Mucosa of stomach (tissue), 1 donor: ENCODE measurements around the gene RYK.

Source experiments
- H3K27me3 ChIP-seq: one replicate; pipeline ENCODE4 v1.7.0; 2013; ENCODE audit warnings: mild to moderate bottlenecking, low read length; ENCODE audit not compliant: control insufficient read depth, insufficient read depth
- H3K36me3 ChIP-seq: one replicate; pipeline ENCODE4 v1.7.0; 2013; ENCODE audit warnings: low read length; ENCODE audit not compliant: control insufficient read depth, insufficient read depth
- H3K4me1 ChIP-seq: one replicate; pipeline ENCODE4 v1.7.0; 2013; ENCODE audit warnings: mild to moderate bottlenecking, low read length; ENCODE audit not compliant: control insufficient read depth, insufficient read depth
- H3K4me3 ChIP-seq: one replicate; pipeline ENCODE4 v1.7.0; 2013; ENCODE audit warnings: low read length
- H3K9ac ChIP-seq: one replicate; pipeline ENCODE4 v1.7.0; 2013; ENCODE audit warnings: mild to moderate bottlenecking, low read length, moderate library complexity
- H3K9me3 ChIP-seq: one replicate; pipeline ENCODE4 v1.7.0; 2013; ENCODE audit warnings: mild to moderate bottlenecking, low read length, moderate library complexity; ENCODE audit not compliant: control insufficient read depth
- donor health status: Pancreatic carcinoma.

RYK gene

GRCh38 chr3:134251731-134252391 is 1.2 kb upstream of the RYK start:
- Histone ChIP-seq H3K4me3 (no peak overlapping the region), H3K36me3 (no peaks in the 10 kb centered on the region), H3K9ac (no peak overlapping the region)

GRCh38 chr3:134249935-134250716 is 533 bp downstream of the RYK start:
- Histone ChIP-seq H3K9me3 (no peaks in the 10 kb centered on the region), H3K4me3 (peak overlapping the region; percentile 43), H3K36me3 (no peaks in the 10 kb centered on the region), H3K4me1 (peaks cover 3% of the 10 kb centered on the region), H3K27me3 (peaks cover 4% of the 10 kb centered on the region), H3K9ac (peak overlapping the region; percentile 77)

More at GRCh38 chr3:134251731-134252391, 1.2 kb upstream of the RYK start:
- Histone ChIP-seq H3K27me3 (peaks cover 4% of the 10 kb centered on the region), H3K9me3 (no peaks in the 10 kb centered on the region), H3K4me1 (peaks cover 3% of the 10 kb centered on the region)

- no peaks in the 10 kb centered on the region for H3K9me3 ChIP-seq
- H3K9ac ChIP-seq, result peak overlapping the region; percentile 77
- no peaks in the 10 kb centered on the region for H3K36me3 ChIP-seq
- H3K27me3 ChIP-seq, result peaks cover 4% of the 10 kb centered on the region
- H3K4me3 ChIP-seq, result peak overlapping the region; percentile 43
- H3K4me1 ChIP-seq, result peaks cover 3% of the 10 kb centered on the region
These were observed 1.3 kb downstream of the RYK start for GRCh38 chr3:134249296-134249841.

GRCh38 chr3:134244921-134245320 is 5.7 kb downstream of the RYK start:
- no peaks in the 10 kb centered on the region for H3K9me3 ChIP-seq
- H3K36me3 ChIP-seq, result no peaks in the 10 kb centered on the region
- peaks cover 3% of the 10 kb centered on the region for H3K4me1 ChIP-seq
- no peaks in the 10 kb centered on the region for H3K27me3 ChIP-seq
- no peak overlapping the region for H3K4me3 ChIP-seq
- no peak overlapping the region for H3K9ac ChIP-seq

- Histone ChIP-seq H3K9me3 (no peaks in the 10 kb centered on the region), H3K4me3 (no peak overlapping the region), H3K4me1 (peaks cover 11% of the 10 kb centered on the region)
These were observed 7.7 kb downstream of the RYK start for GRCh38 chr3:134242649-134243617.

GRCh38 chr3:134239538-134239937 is 11.1 kb downstream of the RYK start:
- H3K4me3 ChIP-seq, result no peak overlapping the region
- peaks cover 24% of the 10 kb centered on the region for H3K4me1 ChIP-seq
- H3K9ac ChIP-seq, result no peak overlapping the region
- H3K9me3 ChIP-seq, result no peaks in the 10 kb centered on the region
- no peaks in the 10 kb centered on the region for H3K36me3 ChIP-seq
- no peaks in the 10 kb centered on the region for H3K27me3 ChIP-seq

More at GRCh38 chr3:134242649-134243617, 7.7 kb downstream of the RYK start:
- H3K9ac ChIP-seq, result no peak overlapping the region
- H3K27me3 ChIP-seq, result no peaks in the 10 kb centered on the region
- H3K36me3 ChIP-seq, result no peaks in the 10 kb centered on the region

- no peak overlapping the region for H3K9ac ChIP-seq
- H3K27me3 ChIP-seq, result no peaks in the 10 kb centered on the region
- H3K4me1 ChIP-seq, result peaks cover 24% of the 10 kb centered on the region
- no peaks in the 10 kb centered on the region for H3K36me3 ChIP-seq
- H3K4me3 ChIP-seq, result no peak overlapping the region
- no peaks in the 10 kb centered on the region for H3K9me3 ChIP-seq
These were observed 13.1 kb downstream of the RYK start for GRCh38 chr3:134237454-134238145.

- Histone ChIP-seq H3K27me3 (no peaks in the 10 kb centered on the region), H3K36me3 (no peaks in the 10 kb centered on the region), H3K9me3 (no peaks in the 10 kb centered on the region), H3K9ac (no peak overlapping the region), H3K4me1 (peaks cover 24% of the 10 kb centered on the region), H3K4me3 (no peak overlapping the region)
These were observed 14.0 kb downstream of the RYK start for GRCh38 chr3:134236505-134237170.

GRCh38 chr3:134235577-134236076 is 15.0 kb downstream of the RYK start:
- no peak overlapping the region for H3K9ac ChIP-seq
- no peaks in the 10 kb centered on the region for H3K36me3 ChIP-seq
- peaks cover 24% of the 10 kb centered on the region for H3K4me1 ChIP-seq
- no peaks in the 10 kb centered on the region for H3K27me3 ChIP-seq
- no peaks in the 10 kb centered on the region for H3K9me3 ChIP-seq
- H3K4me3 ChIP-seq, result no peak overlapping the region

- H3K4me3 ChIP-seq, result no peak overlapping the region
- H3K9me3 ChIP-seq, result no peaks in the 10 kb centered on the region
- H3K9ac ChIP-seq, result no peak overlapping the region
- peaks cover 13% of the 10 kb centered on the region for H3K4me1 ChIP-seq
- H3K36me3 ChIP-seq, result no peaks in the 10 kb centered on the region
- no peaks in the 10 kb centered on the region for H3K27me3 ChIP-seq
These were observed 17.7 kb downstream of the RYK start for GRCh38 chr3:134232951-134233350.
